Nephron progenitor cell (in vitro differentiated cells): ENCODE results near the gene USP13.
A peak's percentile ranks its signal among the peaks of the same experiment; 100 is the strongest.

ENCODE experiments used
- DNase-seq: peaks from one replicate; pipeline ENCODE4 v3.0.0; 2021
- H3K27ac Mint-ChIP-seq: 2 replicates; pipeline ENCODE4 v1.8.0; 2021; ENCODE audit warnings: mild to moderate bottlenecking, moderate library complexity, mixed read lengths
- H3K27me3 Mint-ChIP-seq: 2 replicates; pipeline ENCODE4 v1.8.0; 2021; ENCODE audit warnings: mild to moderate bottlenecking, low read depth, mixed read lengths; ENCODE audit not compliant: poor library complexity
- H3K36me3 Mint-ChIP-seq: 2 replicates; pipeline ENCODE4 v1.8.0; 2021; ENCODE audit warnings: low read depth, mixed read lengths
- H3K4me1 Mint-ChIP-seq: 2 replicates; pipeline ENCODE4 v1.8.0; 2021; ENCODE audit warnings: mixed read lengths
- H3K4me3 Mint-ChIP-seq: 2 replicates; pipeline ENCODE4 v1.8.0; 2021; ENCODE audit warnings: mild to moderate bottlenecking, moderate library complexity, mixed read lengths
- H3K9me3 Mint-ChIP-seq: 2 replicates; pipeline ENCODE4 v1.8.0; 2021; ENCODE audit warnings: mild to moderate bottlenecking, moderate library complexity, mixed read lengths
- CTCF ChIP-seq: fragments of 200-600 bp; sonication (generic); IDR thresholded peaks from 2 replicates; pipeline ENCODE4 v1.5.0; 2021; ENCODE audit warnings: antibody characterized with exemption

Gene USP13

GRCh38 chr3:179716811-179717210, 64.0 kb downstream of the USP13 start:
- peaks cover 38% of the 10 kb centered on the region for H3K36me3 Mint-ChIP-seq
- peak overlapping the region; percentile 17 for H3K27ac Mint-ChIP-seq
- no peak overlapping the region for H3K4me3 Mint-ChIP-seq
- H3K9me3 Mint-ChIP-seq: no peaks in the 10 kb centered on the region
- peaks cover 16% of the 10 kb centered on the region for H3K4me1 Mint-ChIP-seq
- no peak for DNase-seq
- no peak for TF ChIP-seq CTCF
- peaks cover 3% of the 10 kb centered on the region for H3K27me3 Mint-ChIP-seq

GRCh38 chr3:179717219-179717618, 64.4 kb downstream of the USP13 start:
- H3K27me3 Mint-ChIP-seq: peaks cover 3% of the 10 kb centered on the region
- no peak for DNase-seq
- peaks cover 41% of the 10 kb centered on the region for H3K36me3 Mint-ChIP-seq
- H3K27ac Mint-ChIP-seq: peak overlapping the region; percentile 17
- H3K4me1 Mint-ChIP-seq: peaks cover 16% of the 10 kb centered on the region
- no peak for TF ChIP-seq CTCF
- no peaks in the 10 kb centered on the region for H3K9me3 Mint-ChIP-seq
- no peak overlapping the region for H3K4me3 Mint-ChIP-seq

GRCh38 chr3:179719048-179719734, 66.4 kb downstream of the USP13 start:
- H3K4me3 Mint-ChIP-seq: no peak overlapping the region

DNA sequence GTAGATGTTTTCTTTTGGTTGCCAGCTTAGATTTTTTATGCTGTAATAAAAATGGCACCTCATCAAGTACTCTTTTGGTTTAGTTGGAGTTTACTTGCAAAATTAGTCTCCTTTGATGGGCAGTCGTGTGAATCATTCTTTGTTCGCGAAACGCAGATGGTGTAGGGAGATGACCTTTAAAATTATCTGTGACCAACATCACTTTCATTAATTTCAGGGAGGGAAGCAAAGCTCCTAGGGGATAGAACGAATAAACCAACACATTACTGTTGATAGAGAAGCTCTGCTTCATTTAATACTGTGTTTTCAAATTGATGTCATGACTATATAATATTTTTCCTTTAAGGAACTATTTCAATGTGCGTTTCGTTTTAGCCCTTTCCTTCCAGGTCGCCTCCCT, 67.4 kb downstream of the USP13 start:
- H3K9me3 Mint-ChIP-seq: no peaks in the 10 kb centered on the region
- H3K27ac Mint-ChIP-seq: no peak overlapping the region
- H3K27me3 Mint-ChIP-seq: no peaks in the 10 kb centered on the region
- peaks cover 4% of the 10 kb centered on the region for H3K4me1 Mint-ChIP-seq
- H3K36me3 Mint-ChIP-seq: peaks cover 48% of the 10 kb centered on the region
- no peak for TF ChIP-seq CTCF
- H3K4me3 Mint-ChIP-seq: no peak overlapping the region
- DNase-seq: no peak

More at GRCh38 chr3:179719048-179719734, 66.4 kb downstream of the USP13 start:
- TF ChIP-seq CTCF: no peak
- H3K27me3 Mint-ChIP-seq: peaks cover 3% of the 10 kb centered on the region
- no peak overlapping the region for H3K27ac Mint-ChIP-seq
- DNase-seq: no peak
- peaks cover 48% of the 10 kb centered on the region for H3K36me3 Mint-ChIP-seq
- peaks cover 6% of the 10 kb centered on the region for H3K4me1 Mint-ChIP-seq
- no peaks in the 10 kb centered on the region for H3K9me3 Mint-ChIP-seq

DNA sequence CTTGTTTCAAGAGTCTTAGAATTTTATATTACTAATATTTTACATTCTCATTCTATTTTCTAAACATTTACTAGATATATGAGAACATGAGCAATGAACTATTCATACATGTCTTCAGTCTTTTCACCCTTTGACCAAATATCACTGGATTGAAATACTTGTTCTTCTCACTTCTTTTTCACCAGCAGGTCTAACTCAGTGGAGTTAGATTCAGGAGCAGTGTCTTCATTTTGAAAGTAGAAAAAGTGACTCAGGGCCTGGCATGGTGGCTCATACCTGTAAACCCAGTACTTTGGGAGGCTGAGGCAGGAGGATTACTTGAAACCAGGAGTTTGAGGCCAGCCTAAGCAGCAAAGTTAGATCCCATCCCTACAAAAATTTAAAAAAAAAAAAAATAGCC, 70.8 kb downstream of the USP13 start:
- DNase-seq: no peak
- no peak for TF ChIP-seq CTCF
- Mint-ChIP-seq H3K4me1 (peaks cover 4% of the 10 kb centered on the region), H3K36me3 (peaks cover 61% of the 10 kb centered on the region), H3K9me3 (peaks cover 13% of the 10 kb centered on the region), H3K4me3 (no peak overlapping the region), H3K27me3 (no peaks in the 10 kb centered on the region), H3K27ac (no peak overlapping the region)

- Mint-ChIP-seq H3K36me3 (peaks cover 68% of the 10 kb centered on the region), H3K27ac (no peak overlapping the region), H3K27me3 (no peaks in the 10 kb centered on the region), H3K4me1 (no peaks in the 10 kb centered on the region), H3K4me3 (no peak overlapping the region), H3K9me3 (peaks cover 13% of the 10 kb centered on the region)
- no peak for DNase-seq
- no peak for TF ChIP-seq CTCF
These were observed 73.3 kb downstream of the USP13 start for GRCh38 chr3:179726075-179726699.
